GM06990 (cell line): ENCODE results near the gene HOMER3.

Experiments
- DNase-seq: peaks from one replicate; pipeline ENCODE4 v3.0.0-alpha.2; 2011; ENCODE audit not compliant: insufficient read length; ENCODE audit errors: extremely low read depth
- H3K27me3 ChIP-seq: replicated peaks from 2 replicates; pipeline ENCODE4 v1.6.0; 2011; ENCODE audit warnings: low read length; ENCODE audit not compliant: control insufficient read depth, insufficient read depth
- H3K36me3 ChIP-seq: 2 replicates; pipeline ENCODE4 v1.5.1; 2011; ENCODE audit warnings: low read length; ENCODE audit not compliant: control insufficient read depth, insufficient read depth
- H3K4me3 ChIP-seq: replicated peaks from 2 replicates; pipeline ENCODE4 v1.5.1; 2011; ENCODE audit warnings: low read depth, mild to moderate bottlenecking, control low read depth, low read length
- TF ChIP-seq, protein P1 (sequence below): IDR thresholded peaks from 2 replicates; pipeline ENCODE4 v1.5.1; 2011; ENCODE audit warnings: low read length, control low read depth, mild to moderate bottlenecking, inconsistent platforms; ENCODE audit not compliant: insufficient read depth, poor library complexity, severe bottlenecking

Gene HOMER3

DNA sequence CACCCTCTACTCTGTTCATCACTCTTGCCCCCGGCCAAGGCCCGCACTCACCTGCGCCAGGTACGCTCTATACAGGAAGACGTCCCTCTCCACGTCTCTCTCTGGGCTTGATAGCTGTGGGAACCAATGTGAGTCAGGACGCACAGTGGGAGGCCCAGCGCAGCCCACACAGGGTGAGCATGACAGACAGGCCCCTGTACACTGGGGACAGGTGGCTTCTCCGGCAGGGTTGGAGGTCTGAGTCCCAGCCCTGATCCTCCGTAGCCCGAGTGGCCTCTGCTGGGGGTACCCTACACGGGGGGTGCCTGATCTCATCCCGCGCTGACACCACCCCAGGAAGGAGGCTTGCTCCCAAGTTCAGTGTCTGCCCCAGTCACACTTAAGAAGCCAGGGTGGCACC is 28.1 kb downstream of the HOMER3 start:
- Histone ChIP-seq H3K4me3 (no peak overlapping the region), H3K36me3 (peaks cover 33% of the 10 kb centered on the region), H3K27me3 (no peaks in the 10 kb centered on the region)
- TF ChIP-seq, protein P1, sequence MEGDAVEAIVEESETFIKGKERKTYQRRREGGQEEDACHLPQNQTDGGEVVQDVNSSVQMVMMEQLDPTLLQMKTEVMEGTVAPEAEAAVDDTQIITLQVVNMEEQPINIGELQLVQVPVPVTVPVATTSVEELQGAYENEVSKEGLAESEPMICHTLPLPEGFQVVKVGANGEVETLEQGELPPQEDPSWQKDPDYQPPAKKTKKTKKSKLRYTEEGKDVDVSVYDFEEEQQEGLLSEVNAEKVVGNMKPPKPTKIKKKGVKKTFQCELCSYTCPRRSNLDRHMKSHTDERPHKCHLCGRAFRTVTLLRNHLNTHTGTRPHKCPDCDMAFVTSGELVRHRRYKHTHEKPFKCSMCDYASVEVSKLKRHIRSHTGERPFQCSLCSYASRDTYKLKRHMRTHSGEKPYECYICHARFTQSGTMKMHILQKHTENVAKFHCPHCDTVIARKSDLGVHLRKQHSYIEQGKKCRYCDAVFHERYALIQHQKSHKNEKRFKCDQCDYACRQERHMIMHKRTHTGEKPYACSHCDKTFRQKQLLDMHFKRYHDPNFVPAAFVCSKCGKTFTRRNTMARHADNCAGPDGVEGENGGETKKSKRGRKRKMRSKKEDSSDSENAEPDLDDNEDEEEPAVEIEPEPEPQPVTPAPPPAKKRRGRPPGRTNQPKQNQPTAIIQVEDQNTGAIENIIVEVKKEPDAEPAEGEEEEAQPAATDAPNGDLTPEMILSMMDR: no peak
- no peak for DNase-seq

- Histone ChIP-seq H3K27me3 (no peaks in the 10 kb centered on the region), H3K36me3 (peaks cover 47% of the 10 kb centered on the region), H3K4me3 (no peak overlapping the region)
- DNase-seq: no peak
- TF ChIP-seq, protein P1: no peak
Observed at GRCh38 chr19:18910801-18911436, 30.1 kb downstream of the HOMER3 start.

GRCh38 chr19:18910010-18910409 is 31.0 kb downstream of the HOMER3 start:
- TF ChIP-seq, protein P1: no peak
- Histone ChIP-seq H3K27me3 (no peaks in the 10 kb centered on the region), H3K36me3 (peaks cover 52% of the 10 kb centered on the region), H3K4me3 (no peak overlapping the region)
- DNase-seq: no peak

GRCh38 chr19:18908917-18909619 is 31.9 kb downstream of the HOMER3 start:
- TF ChIP-seq, protein P1: no peak
- Histone ChIP-seq H3K27me3 (no peaks in the 10 kb centered on the region), H3K36me3 (peaks cover 60% of the 10 kb centered on the region), H3K4me3 (no peak overlapping the region)
- DNase-seq: no peak

DNA sequence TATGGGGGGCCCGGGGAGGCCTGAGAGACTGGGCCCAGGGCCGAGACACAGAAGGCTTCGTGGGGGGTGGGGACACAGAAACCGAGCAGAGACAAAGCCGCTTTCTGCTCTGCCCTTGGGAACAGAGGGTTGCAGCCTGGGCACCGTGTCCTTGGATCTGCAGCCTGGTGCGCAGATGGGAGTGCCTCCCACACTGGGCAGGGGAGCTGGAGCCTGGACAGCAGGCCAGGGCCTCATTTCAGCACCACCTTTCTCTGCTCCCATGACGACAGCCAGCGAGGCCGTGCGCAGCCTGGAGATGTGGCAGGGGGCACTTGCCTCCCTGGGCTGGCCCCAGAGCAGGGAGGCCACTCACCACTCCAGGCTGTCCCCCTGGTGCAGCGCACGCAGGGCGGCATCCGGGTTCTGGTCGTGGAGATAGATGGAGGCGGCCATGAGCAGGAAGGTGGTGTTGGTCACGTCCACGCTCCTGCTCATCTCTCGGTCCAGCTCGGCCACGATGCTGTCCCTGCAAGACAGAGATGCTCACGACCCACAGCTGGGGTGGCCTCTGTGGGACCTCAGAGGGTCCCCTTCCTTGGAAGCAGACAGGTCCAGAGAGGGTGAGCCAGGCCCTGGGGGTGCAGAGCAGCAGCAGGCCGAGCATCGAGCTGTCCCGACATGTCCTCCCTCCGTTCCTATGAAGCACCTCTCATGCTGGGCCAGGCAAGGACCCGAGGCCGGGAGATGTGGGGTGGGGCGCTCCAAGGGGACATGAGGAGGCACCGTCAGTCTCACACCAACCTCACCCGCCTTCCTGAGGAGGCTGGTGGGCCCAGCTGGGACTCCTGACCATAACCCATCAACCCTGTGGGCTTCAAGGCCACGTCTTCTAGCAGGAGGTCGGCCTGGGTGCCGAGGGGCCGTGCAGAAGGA is 34.2 kb downstream of the HOMER3 start:
- TF ChIP-seq, protein P1: no peak
- Histone ChIP-seq H3K27me3 (no peaks in the 10 kb centered on the region), H3K36me3 (peaks cover 62% of the 10 kb centered on the region), H3K4me3 (no peak overlapping the region)
- DNase-seq: no peak
